ENCODE measurements around the gene PLAA.
A peak's percentile ranks its signal among the peaks of the same experiment; 100 is the strongest.
"Not testable (repeated sequence)": the region's sequence is repeated elsewhere in the genome, so short reads cannot be mapped to it uniquely, and the experiment has no call there.

Gene PLAA

GRCh38 chr9:26892251-26893029 is 54.6 kb downstream of the PLAA start, which contains the start of gene CAAP1:
Gene CAAP1, minus strand, starts transcription at chr9:26892802. Its CDS starts 87 bp downstream, at chr9:26892715.
- DNase-seq (peak; percentile 94), ATAC-seq (peak; percentile 94)
- H3K4me3 Mint-ChIP-seq = peak within 1 kb of the TSS; percentile 94
- peaks cover 9% of the 10 kb centered on the region for H3K9me3 Mint-ChIP-seq
- H3K27me3 Mint-ChIP-seq = no peaks in the 10 kb centered on the region
- H3K36me3 Mint-ChIP-seq (ENCODE audit: low read depth) = peaks cover 14% of the 10 kb centered on the region
- H3K4me1 Mint-ChIP-seq = peaks cover 47% of the 10 kb centered on the region
- H3K27ac Mint-ChIP-seq = peak within 1 kb of the TSS; percentile 97

- no peak for ATAC-seq
- H3K27ac Mint-ChIP-seq = peak overlapping the region; percentile 97
- peaks cover 9% of the 10 kb centered on the region for H3K9me3 Mint-ChIP-seq
Observed at GRCh38 chr9:26891726-26892125, 55.3 kb downstream of the PLAA start.

GRCh38 chr9:26888271-26888670 is 58.8 kb downstream of the PLAA start:
- DNase-seq = no peak
- Mint-ChIP-seq H3K9me3 (no peaks in the 10 kb centered on the region), H3K36me3 (ENCODE audit: low read depth) (peaks cover 31% of the 10 kb centered on the region), H3K4me3 (no peak overlapping the region), H3K27ac (no peak overlapping the region), H3K4me1 (peaks cover 44% of the 10 kb centered on the region), H3K27me3 (no peaks in the 10 kb centered on the region)
- ATAC-seq = no peak

More at GRCh38 chr9:26891726-26892125, 55.3 kb downstream of the PLAA start:
- DNase-seq = no peak
- Mint-ChIP-seq H3K4me1 (peaks cover 47% of the 10 kb centered on the region), H3K4me3 (peak overlapping the region; percentile 94), H3K27me3 (no peaks in the 10 kb centered on the region), H3K36me3 (ENCODE audit: low read depth) (peaks cover 14% of the 10 kb centered on the region)

GRCh38 chr9:26882154-26882553 is 64.9 kb downstream of the PLAA start:
- Mint-ChIP-seq H3K27ac (no peak overlapping the region), H3K9me3 (peaks cover 27% of the 10 kb centered on the region), H3K27me3 (no peaks in the 10 kb centered on the region), H3K4me1 (no peaks in the 10 kb centered on the region), H3K36me3 (ENCODE audit: low read depth) (peaks cover 67% of the 10 kb centered on the region), H3K4me3 (no peak overlapping the region)
- DNase-seq (no peak), ATAC-seq (no peak)

- Mint-ChIP-seq H3K4me3 (no peak overlapping the region), H3K36me3 (ENCODE audit: low read depth) (peaks cover 65% of the 10 kb centered on the region)
Observed at GRCh38 chr9:26880262-26880661, 66.8 kb downstream of the PLAA start.

GRCh38 chr9:26875155-26875554 is 71.9 kb downstream of the PLAA start:
- not testable (repeated sequence) for H3K4me1 Mint-ChIP-seq, DNase-seq, ATAC-seq, H3K4me3 Mint-ChIP-seq, H3K27me3 Mint-ChIP-seq, H3K27ac Mint-ChIP-seq
- peaks cover 16% of the 10 kb centered on the region for H3K9me3 Mint-ChIP-seq
- peaks cover 33% of the 10 kb centered on the region for H3K36me3 Mint-ChIP-seq (ENCODE audit: low read depth)

More at GRCh38 chr9:26880262-26880661, 66.8 kb downstream of the PLAA start:
- ATAC-seq (no peak), DNase-seq (no peak)
- Mint-ChIP-seq H3K9me3 (peaks cover 27% of the 10 kb centered on the region), H3K4me1 (no peaks in the 10 kb centered on the region), H3K27ac (no peak overlapping the region), H3K27me3 (no peaks in the 10 kb centered on the region)

- no peak overlapping the region for H3K27ac Mint-ChIP-seq
- H3K4me3 Mint-ChIP-seq = no peak overlapping the region
- no peak for DNase-seq
- no peaks in the 10 kb centered on the region for H3K9me3 Mint-ChIP-seq
- H3K27me3 Mint-ChIP-seq = no peaks in the 10 kb centered on the region
- no peak for ATAC-seq
- H3K36me3 Mint-ChIP-seq (ENCODE audit: low read depth) = peaks cover 12% of the 10 kb centered on the region
- no peaks in the 10 kb centered on the region for H3K4me1 Mint-ChIP-seq
Observed at GRCh38 chr9:26870292-26870691, 76.8 kb downstream of the PLAA start.

- Mint-ChIP-seq H3K4me1 (no peaks in the 10 kb centered on the region), H3K27me3 (no peaks in the 10 kb centered on the region), H3K9me3 (no peaks in the 10 kb centered on the region), H3K4me3 (no peak overlapping the region), H3K36me3 (ENCODE audit: low read depth) (peaks cover 12% of the 10 kb centered on the region), H3K27ac (no peak overlapping the region)
- ATAC-seq (no peak), DNase-seq (no peak)
Observed at GRCh38 chr9:26863074-26863473, 84.0 kb downstream of the PLAA start.

- Mint-ChIP-seq H3K36me3 (ENCODE audit: low read depth) (peaks cover 32% of the 10 kb centered on the region), H3K4me3 (no peak overlapping the region), H3K27me3 (no peaks in the 10 kb centered on the region), H3K9me3 (no peaks in the 10 kb centered on the region), H3K27ac (no peak overlapping the region), H3K4me1 (no peaks in the 10 kb centered on the region)
- ATAC-seq (no peak), DNase-seq (no peak)
Observed at GRCh38 chr9:26856413-26857032, 90.5 kb downstream of the PLAA start.

Data from activated naive CD8-positive, alpha-beta T cell treated with anti-CD3 and anti-CD28 coated beads, Interleukin-2, amount 50 U/mL, for 24 hours (primary cell).